HG03196 (cell line): Measurements from ENCODE around the gene DYNLRB2.

Source experiments
- ATAC-seq: cut with Tn5 transposase; IDR thresholded peaks from one replicate; pipeline ENCODE4 v1.9.1; 2021; ENCODE audit not compliant: unreplicated experiment

The DYNLRB2 gene

DNA sequence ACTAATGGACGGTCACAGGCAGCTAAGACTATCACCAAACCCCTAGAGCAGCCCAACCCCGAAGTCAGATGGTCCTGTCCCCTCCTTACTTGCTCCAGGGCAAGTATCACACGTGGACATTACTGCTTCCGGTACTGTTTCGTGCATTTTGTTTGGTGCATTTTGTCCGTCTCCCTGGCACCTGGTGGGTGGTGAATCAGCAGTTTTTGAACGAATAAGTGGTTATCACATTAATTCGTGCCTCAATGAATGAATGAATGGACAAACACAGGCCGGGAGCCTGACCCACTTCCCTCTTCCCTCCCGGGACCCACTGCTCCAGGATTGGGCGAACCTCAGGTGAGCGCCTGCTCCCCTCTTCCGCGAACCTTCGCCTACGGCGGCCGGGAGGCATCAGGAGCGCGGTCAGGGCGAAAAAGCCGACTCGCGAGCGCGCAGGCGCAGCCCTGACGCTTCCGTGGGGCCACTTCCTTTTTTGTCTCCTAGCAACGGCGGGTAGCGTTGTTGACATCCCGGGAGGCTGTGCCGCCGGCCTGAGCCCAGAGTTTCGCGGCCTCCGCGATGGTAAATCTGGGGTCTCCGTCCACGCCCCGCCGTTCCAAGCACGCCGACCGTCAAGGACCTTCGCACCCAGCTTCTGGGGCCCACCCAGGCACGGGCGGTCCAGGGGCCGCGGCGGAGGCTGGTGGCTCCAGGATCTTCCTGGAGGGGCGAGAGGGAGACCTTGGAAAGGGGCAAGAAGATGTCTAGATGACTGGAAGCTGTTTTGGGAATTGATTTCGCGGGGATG lies at the start of gene DYNLRB2:
TSS of gene DYNLRB2 (plus strand) at position 478 of the 790 bp plus-strand sequence. CDS start at position 562, 84 bp downstream.
- peak; percentile 95 for ATAC-seq

DNA sequence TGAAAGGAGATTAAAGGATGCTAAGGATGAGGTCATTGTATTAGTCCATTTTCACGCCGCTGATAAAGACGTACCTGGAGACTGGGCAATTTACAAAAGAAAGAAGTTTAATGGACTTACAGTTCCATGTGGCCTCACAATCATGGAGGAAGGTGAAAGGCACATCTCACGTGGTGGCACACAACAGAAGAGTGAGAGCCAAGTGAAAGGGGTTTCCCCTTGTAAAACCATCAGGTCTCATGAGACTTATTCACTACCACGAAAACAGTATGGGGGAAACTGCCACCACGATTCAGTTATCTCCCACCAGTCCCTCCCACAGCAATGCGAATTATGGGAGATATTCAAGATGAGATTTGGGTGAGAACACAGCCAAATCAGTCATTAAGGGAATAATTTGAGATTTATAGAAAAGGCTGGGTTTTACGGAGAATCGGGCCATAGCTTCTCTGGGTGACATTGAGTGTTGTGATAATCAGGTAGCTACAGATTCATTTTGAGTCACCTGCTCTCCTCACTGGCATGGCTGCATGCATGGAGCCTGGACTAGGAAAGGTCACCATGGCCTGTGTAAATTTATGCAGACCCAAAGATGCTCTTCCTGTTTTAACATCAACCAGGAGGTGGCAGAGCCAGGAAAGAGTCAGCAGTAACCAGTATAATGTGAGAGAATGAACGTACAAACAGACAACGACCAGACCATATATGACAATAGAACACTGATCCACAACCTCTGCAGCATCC lies 40.5 kb upstream of the DYNLRB2 start:
- ATAC-seq: no peak

DNA sequence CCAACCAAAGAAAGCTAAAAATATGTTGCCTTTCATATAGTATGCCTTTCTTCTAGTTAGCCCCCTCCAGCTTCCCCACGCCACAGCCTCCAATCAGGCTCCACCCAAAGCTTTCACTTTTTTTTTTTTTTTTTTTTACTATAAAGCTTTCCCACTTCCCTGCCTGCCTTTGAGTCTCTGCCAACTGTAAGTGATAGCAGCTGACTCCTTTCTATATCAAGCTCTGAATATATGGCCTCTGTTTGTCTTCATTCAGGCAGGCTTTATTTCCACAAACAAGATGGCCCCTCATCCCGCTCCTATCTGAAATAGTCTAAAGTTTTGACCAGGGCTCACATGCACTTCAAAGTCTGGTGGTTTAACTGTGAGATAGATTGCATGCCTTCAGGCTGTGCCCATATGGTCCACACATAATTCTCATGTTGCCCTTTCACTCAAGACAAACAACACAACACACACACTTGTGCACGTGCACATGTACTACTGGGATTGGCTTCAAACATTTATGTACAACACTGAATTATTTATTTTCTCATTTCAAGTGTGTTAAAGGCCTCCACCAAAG lies 39.8 kb upstream of the DYNLRB2 start:
- no peak for ATAC-seq

DNA sequence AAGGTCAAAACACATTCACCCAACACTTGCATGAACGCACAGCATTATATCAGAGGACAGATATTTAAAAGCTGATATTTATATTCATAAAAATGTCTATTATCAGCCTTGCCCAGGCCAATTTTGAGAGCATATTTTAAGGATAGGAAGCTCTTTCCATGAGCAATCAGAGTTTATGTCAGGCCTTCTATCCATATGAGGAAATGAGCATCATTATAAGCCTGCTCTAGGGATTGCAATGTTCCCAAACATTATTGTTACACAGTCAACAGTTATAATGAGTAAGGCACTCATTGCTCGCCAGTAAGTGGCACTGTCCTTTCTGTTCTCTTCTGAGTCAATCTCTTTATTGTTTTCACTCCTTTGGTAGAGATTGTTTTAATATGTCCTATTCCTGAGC lies 37.7 kb upstream of the DYNLRB2 start:
- ATAC-seq: no peak

DNA sequence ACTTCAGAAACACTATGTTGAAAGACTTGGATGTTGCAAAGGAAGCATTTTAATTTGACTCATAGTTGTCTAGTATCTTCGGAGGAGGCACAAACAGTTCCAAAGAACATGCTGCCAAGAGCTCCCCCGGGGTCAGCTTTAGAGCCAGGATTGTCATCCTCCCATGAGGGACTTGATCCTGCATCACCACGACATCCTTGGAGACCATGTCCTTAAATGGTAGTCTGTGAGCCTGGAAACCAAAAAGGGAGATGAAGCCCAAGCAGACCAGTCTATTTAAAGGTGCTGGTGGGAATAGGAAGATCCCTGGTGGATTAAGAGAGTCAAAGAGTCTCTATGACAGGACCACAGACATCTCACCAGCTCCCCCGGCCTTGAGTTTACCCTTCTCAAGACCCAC lies 33.3 kb upstream of the DYNLRB2 start:
- ATAC-seq: no peak

DNA sequence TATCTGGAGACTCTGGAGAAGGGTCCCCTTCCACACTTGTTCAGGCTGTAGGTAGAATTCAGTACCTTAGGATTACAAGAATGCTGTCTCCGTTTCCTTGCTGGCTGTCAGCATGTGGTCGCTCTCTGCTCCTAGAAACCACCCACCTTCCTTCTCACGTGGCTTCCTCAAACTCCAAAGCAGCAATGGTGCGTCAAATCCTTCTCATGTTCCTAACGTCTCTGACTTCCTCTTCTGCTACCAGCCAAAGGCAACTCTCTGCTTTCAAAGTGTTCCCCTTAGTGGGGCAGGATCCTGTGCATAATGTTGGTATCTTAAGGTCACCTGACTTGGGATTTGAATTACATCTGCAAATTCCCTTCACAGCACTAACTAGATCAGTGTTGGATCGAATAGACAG lies 30.9 kb upstream of the DYNLRB2 start:
- no peak for ATAC-seq

DNA sequence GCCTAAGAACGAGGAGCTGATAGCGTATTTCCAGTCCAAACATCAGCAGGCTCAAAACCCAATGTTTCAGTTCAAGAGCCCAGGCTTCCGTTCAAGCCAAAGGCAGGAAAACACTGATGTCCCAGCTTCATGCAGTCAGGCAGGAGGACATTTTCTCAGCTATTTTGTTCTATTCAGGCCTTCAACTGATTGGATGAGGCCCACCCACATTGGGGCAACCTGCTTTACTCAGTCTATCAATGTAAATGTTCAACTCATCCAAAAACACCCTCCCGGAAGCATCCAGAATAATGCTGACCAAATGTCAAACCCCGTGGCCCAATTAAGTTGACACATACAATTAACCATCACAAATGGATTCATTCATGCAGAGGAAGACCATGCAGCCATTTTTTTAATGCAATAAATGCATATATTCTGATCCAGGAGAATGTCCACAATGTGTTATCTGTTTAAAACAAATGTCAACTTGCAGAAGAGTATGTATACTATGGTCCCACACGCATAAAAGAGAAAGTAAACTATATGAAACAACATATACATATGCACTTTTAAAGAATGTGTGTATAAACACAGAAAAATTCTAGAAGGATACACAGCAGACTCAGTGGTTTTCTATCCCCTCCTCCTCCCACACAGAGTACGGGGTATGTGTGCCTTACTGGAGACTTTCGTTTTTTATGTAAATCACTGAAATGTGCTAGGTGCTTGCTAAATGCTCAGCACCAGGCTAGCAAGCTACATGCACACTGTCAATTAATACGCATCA lies 28.8 kb upstream of the DYNLRB2 start:
- no peak for ATAC-seq

DNA sequence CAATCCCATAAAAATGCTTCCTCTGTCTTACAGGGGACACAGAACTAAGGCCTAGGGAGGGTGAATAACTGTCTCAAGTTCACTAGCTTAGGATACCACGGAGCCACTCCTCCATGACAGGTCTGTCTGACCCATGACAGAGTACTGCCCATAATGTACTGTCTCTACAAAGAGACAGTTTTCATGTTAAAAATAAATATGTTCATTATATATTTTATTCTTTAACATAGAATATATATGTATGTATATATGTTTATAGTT lies 28.3 kb upstream of the DYNLRB2 start:
- no peak for ATAC-seq

DNA sequence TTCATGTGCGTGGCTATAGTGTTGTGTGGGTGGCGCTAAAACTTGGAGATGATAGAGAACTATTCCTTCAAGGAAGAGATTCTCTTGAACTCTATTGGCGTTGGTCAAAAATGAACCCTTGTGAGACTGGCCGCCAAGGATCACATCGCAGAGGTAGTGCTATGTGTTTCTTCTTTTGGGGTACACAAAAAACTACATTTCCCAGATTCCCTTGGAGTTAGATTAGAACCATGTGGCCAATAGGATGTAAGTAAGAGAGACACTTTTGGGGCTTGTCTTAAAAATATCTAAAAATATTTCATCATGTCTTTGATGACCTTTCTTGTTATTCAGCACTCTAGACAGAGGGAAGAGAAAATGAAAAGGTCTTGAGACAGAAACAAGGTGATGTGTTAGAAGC lies 25.4 kb upstream of the DYNLRB2 start:
- no peak for ATAC-seq

DNA sequence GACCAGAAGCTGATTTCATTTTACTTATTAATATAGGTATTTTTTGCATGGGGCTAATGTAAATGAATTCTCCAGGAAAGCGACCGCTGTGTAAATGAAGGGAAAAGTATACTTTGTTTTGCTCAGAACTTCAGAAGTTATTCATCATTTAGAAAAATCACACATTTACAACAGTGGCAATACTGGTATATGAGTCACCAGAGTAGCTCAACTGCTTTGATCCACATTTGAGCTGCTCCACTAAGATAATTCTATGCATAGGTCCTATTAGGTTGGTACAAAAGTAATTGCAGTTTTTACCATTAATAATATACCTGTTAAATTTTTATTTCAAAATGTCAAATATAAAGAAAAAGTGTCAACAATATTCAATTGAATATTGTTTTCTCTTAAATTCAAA lies 22.9 kb upstream of the DYNLRB2 start:
- ATAC-seq: no peak

DNA sequence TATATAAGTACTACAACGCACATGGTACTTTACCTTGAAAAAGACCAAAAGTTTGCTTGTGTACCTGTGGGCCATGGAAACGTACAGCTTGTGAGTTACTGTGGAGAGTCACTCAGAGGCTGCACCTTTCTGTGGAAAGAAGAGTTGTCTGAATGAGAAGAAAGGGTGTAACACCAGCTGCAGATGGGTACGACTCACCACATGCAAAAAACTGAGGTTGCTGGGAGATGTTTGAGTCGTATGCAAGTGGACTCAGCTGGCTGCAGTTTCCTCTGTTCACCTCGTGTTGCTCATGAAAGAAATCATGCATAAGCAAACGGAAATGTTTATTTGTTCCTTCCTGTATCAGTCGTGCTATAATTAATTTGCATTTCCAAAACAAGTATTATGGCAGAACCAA lies 22.4 kb upstream of the DYNLRB2 start:
- ATAC-seq: no peak

DNA sequence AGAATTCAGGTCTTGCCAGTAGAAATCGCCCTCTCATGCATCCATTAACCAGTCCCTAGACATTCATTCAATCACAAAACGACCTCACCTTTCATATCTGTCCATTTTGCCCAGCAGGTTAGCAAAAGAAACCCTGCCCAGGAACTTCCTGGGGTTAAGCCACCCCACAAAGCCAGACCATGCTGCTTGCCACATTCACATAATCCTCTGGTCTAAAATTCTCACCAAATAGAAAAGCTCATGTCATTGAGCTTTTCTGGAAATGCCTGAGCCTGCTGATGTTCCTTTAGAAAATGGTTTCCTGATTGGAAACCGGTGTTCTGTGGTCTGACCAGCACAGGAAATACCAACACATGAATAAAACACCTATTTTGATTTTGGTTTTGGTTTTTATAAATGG lies 21.6 kb upstream of the DYNLRB2 start:
- ATAC-seq: no peak

DNA sequence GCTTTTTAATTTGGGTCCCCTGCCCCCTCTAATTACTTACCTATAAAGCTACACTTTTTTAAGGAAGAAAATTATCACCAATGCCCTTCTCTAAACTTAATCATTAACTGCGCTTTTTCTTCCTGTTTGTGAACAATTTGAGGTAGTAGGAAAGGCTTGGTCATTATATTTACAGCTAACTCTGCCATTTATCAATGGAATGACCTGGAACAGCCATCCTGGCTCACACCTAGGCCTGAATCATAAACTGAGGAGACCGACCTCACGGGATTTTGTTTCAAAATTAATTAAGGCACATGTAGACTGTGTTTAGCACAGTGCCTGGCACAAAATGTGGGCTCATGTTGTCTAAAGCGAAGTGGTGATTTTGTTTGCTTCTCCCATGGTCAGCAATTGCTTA lies 15.4 kb upstream of the DYNLRB2 start:
- ATAC-seq: no peak

DNA sequence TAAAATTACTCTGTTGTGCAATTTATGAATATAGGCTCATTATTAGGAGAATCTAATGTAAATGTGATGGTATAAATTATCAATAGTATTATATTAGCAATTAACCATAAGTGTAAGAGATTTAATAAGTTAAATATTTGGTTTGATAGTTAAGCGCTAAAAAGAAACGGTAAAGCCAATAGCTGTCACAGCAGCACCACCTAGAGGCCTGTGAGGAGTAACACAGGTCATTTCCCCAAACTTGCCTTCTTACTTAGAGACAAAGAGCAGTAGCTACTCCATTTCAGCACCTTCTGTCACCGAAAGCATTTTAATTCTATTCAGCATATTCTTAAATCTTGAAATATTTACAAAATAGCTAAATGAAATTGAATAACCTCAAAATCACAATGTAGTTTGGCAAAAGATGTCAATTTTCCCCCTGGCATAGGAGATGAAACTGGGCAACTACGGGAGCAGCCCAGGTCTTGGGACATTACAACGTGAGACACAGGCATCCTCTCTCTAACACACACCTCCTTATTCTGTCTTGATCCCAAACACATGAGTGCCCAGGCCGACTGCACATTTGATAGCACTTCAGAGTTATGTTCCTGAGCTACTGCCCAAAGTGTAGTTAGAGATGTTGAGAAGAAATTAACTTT lies 14.3 kb upstream of the DYNLRB2 start:
- ATAC-seq: no peak

DNA sequence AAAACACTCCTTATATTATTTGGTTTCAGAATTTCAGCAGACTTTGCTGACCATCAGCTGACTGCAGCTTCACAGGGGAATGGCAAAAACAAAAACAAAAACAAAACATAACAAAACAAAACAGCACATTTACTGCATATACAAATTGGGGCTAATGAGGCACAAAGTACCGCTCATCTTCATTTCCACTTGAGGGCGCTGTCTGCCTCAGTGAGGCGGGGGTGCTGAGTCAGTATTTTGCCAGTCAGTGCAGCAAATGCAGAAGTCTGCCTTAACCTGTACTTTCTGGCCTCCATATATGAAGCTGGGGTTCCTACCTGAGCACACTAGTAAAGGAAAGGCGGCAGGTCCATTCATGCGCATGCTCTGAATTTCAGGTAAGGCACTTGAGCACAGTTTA lies 13.5 kb upstream of the DYNLRB2 start:
- ATAC-seq: no peak

DNA sequence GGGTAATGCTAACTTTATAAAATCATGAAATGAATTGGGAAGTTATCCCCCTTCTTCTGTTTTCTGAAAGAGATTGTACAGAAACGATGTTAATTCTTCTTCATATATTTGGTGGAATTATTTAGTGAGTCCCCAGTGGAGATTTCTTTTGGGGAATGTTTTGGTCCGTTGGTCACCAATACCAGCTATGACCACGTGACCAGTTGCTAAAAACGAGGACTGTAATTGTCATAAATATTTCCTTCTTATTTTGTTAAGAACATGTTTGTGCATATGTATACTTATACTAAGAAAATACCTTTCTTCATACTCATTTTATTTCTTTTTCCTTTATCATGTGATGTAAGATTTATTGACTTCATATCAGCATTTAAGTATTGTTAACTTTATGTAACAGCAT lies 10.3 kb upstream of the DYNLRB2 start:
- no peak for ATAC-seq

DNA sequence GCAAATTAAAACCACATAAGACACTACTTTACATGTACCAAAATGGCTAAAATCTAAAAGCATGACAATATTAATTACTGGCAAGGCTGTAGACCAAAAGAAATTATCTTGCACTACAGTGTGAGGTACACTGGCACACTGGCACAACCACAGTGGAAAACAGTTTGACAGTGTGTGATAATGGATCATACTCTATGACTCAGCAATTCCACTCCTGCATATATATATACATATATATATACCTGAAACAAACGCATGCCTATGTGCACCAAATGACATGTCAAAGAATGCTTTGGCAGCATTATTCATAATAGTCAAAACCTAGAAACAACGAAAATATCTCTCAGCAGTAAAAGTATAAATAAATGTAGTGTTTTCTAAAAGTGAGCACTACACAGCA lies 4.6 kb upstream of the DYNLRB2 start:
- ATAC-seq: no peak

DNA sequence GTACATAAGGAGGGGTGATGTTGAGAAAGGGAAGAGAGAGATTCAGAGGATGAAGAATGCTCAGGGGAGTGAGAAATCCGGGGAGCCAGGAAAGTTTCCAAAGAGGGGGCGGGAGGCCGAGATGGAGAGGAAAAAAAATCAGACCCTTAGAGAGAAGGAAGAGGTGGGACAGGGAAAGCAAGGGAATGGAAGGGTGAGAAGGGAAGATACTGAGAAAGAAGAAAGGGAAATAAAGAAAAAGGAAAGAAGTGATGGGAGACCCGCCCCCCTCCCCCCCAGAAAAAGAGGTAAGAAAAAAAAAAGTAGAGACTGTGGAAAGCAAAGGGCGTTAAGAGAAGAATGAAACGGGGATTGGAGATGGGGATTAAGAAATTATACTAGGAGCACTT lies 507 bp downstream of the DYNLRB2 start:
- ATAC-seq: no peak

DNA sequence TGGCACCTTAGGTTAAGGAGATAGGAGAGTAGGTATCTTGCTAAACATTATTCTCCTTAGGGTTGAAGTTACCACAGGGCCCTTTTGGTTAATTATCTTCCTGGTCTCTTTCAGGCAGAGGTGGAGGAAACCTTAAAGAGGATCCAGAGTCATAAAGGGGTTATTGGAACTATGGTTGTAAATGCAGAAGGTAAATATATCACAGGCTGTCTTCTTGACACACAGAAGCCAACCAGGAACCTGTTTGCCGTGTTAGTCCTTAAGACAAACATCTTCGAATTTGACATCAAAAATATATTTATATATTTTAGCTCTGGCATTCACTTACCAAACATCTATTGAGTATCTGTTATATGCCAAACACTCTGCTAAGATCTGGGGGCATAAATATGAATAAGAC lies 2.4 kb downstream of the DYNLRB2 start:
- no peak for ATAC-seq

DNA sequence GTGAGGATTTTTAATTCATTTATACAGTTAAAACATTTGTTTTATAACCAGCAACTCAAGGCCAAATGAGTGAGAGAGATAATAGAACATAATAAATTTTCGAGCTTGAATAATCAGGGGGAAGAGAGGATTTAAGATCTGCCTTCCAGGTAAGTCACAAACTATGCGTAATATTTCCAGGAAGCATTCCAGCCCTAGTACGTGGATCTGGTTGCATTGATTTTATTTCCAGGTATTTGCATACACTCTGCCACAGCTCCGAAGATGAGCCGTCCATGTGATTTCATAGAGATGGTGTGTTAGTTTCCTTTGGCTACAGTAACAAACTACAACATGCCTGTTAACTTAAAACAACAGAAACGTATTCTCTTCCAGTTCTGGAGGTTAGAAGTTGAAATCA lies 3.5 kb downstream of the DYNLRB2 start:
- ATAC-seq: no peak

DNA sequence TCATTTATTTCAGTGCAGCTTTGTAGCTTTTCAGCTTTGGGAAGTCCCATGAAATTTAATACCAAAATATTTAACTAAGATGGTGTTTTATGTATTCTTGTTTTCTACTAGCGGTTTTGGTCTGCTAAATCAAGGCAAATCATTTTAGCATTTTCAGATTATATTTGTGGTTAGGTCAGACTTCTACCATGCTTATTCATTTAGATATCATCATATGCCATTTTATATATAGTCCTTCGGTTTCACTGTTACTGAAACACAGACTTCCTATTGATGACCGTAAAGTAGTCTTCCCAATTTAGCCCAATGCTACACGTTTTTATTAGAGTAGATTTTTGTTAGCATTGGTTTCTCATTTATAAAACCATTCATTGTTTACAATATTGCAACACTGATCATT lies 5.5 kb downstream of the DYNLRB2 start:
- ATAC-seq: no peak
